ENCODE measurements around the gene COL27A1.

DNA sequence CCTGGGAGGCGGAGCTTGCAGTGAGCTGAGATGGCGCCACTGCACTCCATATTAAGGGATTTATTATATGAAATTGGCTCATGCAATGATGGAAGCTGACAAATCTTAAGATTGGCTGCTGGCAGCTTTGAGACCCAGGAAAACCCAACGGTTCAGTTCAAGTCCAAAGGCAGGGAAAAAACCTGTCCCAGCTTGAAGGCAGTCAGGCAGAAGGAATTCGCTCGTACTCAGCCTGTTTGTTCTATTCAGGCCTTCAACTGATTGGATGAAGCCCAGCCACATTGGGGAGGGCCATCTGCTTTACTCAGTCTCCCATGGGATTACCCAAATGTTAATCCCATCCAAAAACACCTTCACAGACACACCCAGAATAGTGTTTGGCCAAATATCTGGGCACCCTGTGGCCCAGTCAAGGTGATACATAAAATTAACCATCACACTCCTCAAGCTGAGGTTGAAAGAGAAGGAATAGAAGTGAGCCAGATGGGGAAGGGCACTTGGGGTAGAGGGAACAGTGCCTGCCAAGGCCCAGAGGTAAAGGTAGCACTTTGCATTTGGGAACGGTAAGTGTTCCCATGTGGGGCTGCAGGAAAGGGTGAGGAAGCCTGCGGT, 159.0 kb downstream of the COL27A1 start:
- TF ChIP-seq POLR2A (IDR thresholded peaks at IDR 0.05; ENCODE audit: low read depth, low read length) (no peak), TAF1 (IDR thresholded peaks at IDR 0.05; ENCODE audit: low read depth, low read length) (no peak), POU2F2 (IDR thresholded peaks at IDR 0.05; ENCODE audit: low read depth, low read length) (no peak), POLR2AphosphoS5 (IDR thresholded peaks at IDR 0.05; ENCODE audit: low read depth, low read length) (no peak)
